HG02588 (cell line): ENCODE measurements around the gene CDC42BPB.
"Not testable (repeated sequence)": the region's sequence is repeated elsewhere in the genome, so short reads cannot be mapped to it uniquely, and the experiment has no call there.

ENCODE experiments used
- ATAC-seq: cut with Tn5 transposase; IDR thresholded peaks from one replicate; pipeline ENCODE4 v1.9.1; 2021; ENCODE audit warnings: mild to moderate bottlenecking, moderate library complexity; ENCODE audit not compliant: unreplicated experiment

The CDC42BPB gene

DNA sequence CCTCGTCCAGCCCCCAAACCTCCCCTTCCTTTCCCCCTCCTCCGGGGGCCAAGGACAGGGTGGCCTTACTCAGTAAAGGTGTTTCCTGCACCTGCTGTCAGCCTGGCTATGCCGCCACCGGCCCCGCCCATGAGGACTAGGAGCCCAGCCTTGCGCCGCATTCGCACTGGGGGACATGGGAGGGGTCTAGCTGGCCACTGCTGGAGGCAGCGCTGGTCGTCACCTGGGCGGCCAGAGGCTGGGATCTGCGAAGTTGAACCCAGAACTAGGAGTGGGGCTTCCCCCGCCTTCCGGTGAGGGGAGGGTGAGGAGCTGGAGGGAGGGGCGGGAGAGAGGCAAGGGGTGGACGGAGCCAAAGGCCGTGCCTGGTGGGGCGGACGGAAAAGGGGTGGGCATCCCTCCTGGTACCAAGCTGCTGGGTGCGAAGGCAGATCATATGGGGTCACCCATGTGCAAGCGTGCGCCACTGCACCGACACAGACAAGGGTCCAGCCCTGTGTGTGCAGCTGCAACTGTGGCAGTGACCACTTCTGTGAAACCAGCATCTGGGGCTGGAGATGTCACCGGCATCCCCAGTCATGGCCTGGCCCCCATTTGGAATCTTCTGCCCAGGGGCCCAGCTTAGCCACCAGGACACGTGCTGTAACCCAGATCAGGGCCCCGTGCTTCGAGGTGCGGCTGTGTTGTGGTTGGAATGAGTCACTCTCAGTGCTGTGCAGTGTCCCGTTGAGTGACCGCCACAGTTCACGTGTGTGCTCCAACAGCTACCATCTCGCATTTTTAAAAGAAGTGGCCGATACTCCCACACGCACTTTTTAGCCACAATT, 126.4 kb downstream of the CDC42BPB start:
- no peak for ATAC-seq

GRCh38 chr14:102930138-102930752, 127.1 kb downstream of the CDC42BPB start:
- no peak for ATAC-seq

GRCh38 chr14:102929241-102930137, 127.9 kb downstream of the CDC42BPB start:
- no peak for ATAC-seq

GRCh38 chr14:102928412-102929240, 128.7 kb downstream of the CDC42BPB start:
- peak; percentile 47 for ATAC-seq

GRCh38 chr14:102927878-102928411, 129.4 kb downstream of the CDC42BPB start:
- ATAC-seq: peak; percentile 21

GRCh38 chr14:102927346-102927877, 129.9 kb downstream of the CDC42BPB start:
- ATAC-seq: no peak

DNA sequence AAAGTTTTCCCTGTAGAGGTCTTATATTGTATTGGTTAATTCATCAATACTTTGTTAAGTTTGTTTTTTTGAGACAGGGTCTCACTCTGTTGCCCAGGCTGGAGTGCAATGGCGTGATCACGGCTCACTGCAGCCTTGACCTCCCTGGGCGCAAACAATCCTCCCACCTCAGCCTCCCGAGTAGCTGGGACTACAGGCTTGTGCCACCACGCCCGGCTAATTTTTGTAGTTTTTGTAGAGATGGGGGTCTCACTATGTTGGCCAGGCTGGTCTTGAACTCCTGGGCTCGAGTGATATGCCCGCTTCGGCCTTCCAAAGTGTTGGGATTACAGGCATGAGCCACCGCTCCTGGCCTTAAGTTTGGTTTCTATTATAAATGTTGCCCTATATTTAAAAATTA, 130.5 kb downstream of the CDC42BPB start:
- not testable (repeated sequence) for ATAC-seq

GRCh38 chr14:102926104-102926503, 131.2 kb downstream of the CDC42BPB start:
- no peak for ATAC-seq

DNA sequence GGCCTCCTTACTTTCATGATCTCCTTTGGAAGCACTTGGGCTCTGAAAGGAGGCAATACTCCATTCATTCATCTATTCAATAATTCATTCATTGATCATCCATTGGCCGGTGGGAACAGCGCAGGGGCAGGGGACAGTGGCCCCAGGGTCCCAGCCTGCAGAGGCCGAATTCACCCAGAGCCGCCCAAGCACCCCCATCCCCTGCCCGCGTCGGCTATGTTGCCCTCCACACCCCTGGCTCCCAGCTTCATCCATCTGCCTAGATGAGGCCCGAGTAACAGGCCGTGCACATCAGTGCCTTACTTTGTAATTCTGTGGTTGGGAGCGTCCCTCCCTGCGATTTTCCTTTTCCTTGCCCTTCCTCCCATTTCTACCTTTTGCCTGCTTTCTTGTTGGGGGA, 131.7 kb downstream of the CDC42BPB start:
- no peak for ATAC-seq

DNA sequence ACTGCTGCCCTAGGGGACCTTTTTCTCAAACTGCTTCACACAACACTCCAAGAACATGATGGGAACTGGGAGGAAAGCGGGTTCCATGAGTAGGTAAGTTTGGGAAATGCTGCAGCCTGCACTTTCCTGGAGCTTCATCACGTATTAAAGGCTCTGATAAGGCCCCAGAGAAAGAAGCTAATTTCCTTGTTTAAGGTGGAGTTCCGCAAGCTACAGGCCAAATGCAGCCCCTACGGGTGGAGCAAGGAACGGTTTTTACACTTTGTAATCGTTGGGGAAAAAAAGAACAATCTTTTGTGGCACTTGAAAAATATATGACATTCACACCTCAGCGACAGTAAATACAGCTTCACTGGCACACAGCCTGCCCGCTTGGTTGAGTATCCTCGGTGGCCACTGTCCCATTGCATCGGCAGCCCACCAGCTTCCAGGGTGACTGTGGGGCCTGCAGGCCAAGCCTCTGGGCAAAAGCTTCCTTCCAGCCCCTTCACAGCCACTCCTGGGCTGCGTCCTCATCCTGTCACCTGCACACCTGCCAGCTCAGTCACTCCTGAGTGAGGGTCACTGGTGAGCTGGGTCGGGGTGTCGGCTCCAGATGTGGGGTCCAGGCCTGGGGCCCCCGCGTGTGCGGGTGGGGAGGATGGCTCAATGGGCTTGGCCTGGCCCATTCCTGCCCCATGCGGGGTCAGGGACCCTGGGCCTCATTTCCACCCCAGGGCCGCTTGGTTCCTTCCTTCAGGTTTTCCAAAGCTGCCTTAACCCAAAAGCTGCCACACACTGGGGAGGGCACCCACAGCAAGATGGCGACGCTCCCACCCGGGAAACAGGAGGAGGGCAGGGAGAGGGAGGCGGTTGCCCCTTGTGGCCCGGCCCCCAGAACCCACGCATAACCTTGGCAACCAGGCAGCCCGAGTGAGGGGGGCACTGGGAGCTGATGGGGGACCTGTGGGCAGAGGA, 132.4 kb downstream of the CDC42BPB start:
- ATAC-seq: no peak

GRCh38 chr14:102923925-102924486, 133.3 kb downstream of the CDC42BPB start:
- ATAC-seq: no peak

GRCh38 chr14:102923201-102923924, 134.0 kb downstream of the CDC42BPB start:
- no peak for ATAC-seq

GRCh38 chr14:102922490-102923200, 134.7 kb downstream of the CDC42BPB start, which contains the start of gene AMN:
AMN (plus strand) TSS chr14:102922663; CDS start chr14:102922689, 26 bp downstream.
- no peak for ATAC-seq

DNA sequence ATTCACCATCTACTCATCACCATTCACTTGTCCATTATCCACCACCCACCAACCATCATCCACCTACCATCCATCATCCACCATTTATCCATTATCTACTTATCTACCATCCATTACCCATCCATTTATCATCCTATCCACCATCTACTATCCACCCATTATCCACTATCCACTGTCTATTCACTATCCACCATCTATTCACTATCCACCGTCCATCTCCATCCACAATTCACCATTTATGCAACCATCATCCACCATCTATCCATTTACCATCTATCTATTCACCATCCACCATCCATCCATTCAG, 136.4 kb downstream of the CDC42BPB start:
- no peak for ATAC-seq

GRCh38 chr14:102920273-102920997, 136.9 kb downstream of the CDC42BPB start:
- ATAC-seq: no peak

DNA sequence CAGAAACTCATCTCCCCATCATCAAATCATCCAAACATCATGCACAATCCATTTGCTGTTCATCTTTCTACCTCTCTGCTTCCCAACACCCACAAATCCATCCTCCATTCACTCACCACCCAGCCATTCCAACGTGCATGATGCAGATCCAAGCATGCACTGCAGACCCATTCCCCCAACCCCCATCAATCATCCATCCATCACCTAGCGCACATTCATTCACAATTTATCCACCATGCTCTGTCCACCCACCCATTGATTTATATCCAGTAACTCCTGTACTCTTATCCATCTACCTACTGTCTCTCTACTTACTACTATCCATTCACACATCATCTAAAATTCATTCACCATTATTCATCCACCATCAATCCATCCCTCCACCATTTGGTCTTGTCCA, 138.9 kb downstream of the CDC42BPB start:
- ATAC-seq: no peak
